Measurements from ENCODE around the gene APOB.

APOB gene

GRCh38 chr2:20960003-20960402 is 83.9 kb downstream of the APOB start:
- TF ChIP-seq CTCF (conservative IDR thresholded peaks at IDR 0.05) (no peak), ZFX (IDR thresholded peaks at IDR 0.05) (no peak)
- H3K27ac ChIP-seq: no peak overlapping the region

- H3K27ac ChIP-seq: no peak overlapping the region
- TF ChIP-seq ZFX (IDR thresholded peaks at IDR 0.05) (no peak), CTCF (conservative IDR thresholded peaks at IDR 0.05) (no peak)
Observed at GRCh38 chr2:20959252-20959651, 84.6 kb downstream of the APOB start.

GRCh38 chr2:20957788-20958525 is 85.9 kb downstream of the APOB start:
- no peak overlapping the region for H3K27ac ChIP-seq
- TF ChIP-seq ZFX (IDR thresholded peaks at IDR 0.05) (no peak), CTCF (conservative IDR thresholded peaks at IDR 0.05) (no peak)

- TF ChIP-seq CTCF (conservative IDR thresholded peaks at IDR 0.05): no peak
- TF ChIP-seq ZFX (IDR thresholded peaks at IDR 0.05): no peak
- no peak overlapping the region for H3K27ac ChIP-seq
Observed at GRCh38 chr2:20955277-20956026, 88.4 kb downstream of the APOB start.

GRCh38 chr2:20953146-20953824 is 90.6 kb downstream of the APOB start:
- TF ChIP-seq ZFX (IDR thresholded peaks at IDR 0.05) (no peak), CTCF (conservative IDR thresholded peaks at IDR 0.05) (no peak)
- no peak overlapping the region for H3K27ac ChIP-seq

Measured in C4-2B (cell line).